ENCODE measurements around the gene ARL4A. TPM values are rescaled to one million over a fixed set of nuclear protein-coding genes. Genes with fewer than 3 reads are reported as not detected.

ARL4A gene
- total and polyA plus RNA-seq, 2 of the 13 experiments (the other 11 are each of a cell fraction or from before 2014, with no cell fraction given) = 10.8 to 25.6 TPM

DNA sequence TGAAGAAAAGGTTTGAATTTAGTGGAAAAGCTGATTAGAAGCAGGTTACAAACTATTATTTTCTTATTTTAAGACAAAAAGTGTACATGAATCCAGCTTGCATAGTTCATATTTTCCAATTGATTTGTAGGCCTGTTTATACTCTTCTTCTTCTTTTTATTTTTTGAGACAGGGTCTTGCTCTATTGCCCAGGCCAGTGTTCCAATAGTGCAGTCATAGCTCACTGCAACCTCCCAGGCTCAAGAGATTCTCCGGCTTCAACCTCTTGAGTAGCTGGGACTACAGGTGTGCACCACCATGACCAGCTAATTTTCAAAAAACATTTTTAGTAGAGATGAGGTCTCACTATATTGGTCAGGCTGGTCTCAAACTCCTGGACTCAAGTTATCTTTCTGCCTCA, 45.0 kb downstream of the ARL4A start:
- in situ Hi-C loops (cut with HindIII; ENCODE audit: extremely low pct_ligation_motif_present, low pct_unique_long_range_greater_than_20kb) = no loop called here
- POLR2A ChIA-PET = no interaction called here
- intact Hi-C loops (cut with micrococcal nuclease; ENCODE audit: unreplicated experiment) = no loop called here

DNA sequence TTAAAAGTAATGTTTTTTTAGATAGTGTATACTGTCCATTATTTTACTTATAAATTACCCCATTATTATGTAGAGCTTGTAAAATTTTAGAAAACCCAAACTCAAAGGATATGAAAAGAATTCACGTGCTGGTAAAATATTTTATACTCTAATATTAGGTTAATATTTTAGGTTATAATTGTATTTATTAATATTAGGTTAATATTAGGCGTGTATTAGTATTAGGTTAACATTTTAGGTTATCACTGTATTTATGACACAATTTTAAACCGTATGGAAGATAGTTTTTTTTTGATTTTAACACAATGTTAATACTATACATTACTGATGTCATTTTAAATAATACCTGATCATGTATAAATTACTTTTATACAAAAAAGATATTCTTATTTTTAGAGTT, 48.5 kb downstream of the ARL4A start:
- Histone ChIP-seq H3K27me3 (ENCODE audit: control insufficient read depth in 1 of 2, insufficient read depth in 2 of 2, low read length in 2 of 2) (no peaks in the 10 kb centered on the region), H3K4me3 (replicated peaks in 1 of 3; ENCODE audit: insufficient read depth in 1 of 3, low read depth in 2 of 3, low read length in 3 of 3) (no peak overlapping the region), H3K79me2 (ENCODE audit: insufficient read depth, low read length) (no peaks in the 10 kb centered on the region), H3K4me1 (ENCODE audit: insufficient read depth, low read length) (0 out of 2 replicates have a peak, but pooled peaks cover 5% of the 10 kb centered on the region), H3K4me2 (ENCODE audit: low read depth, low read length) (no peak overlapping the region), H3K36me3 (replicated peaks in 1 of 2; ENCODE audit: control insufficient read depth in 1 of 2, insufficient read depth in 2 of 2, low read length in 2 of 2) (no peaks in the 10 kb centered on the region), H2AFZ (ENCODE audit: low read length) (no peak overlapping the region), H3K9me3 (ENCODE audit: low read length) (no peaks in the 10 kb centered on the region), H3K27ac (ENCODE audit: extremely low read length, insufficient read depth, low read length) (no peak overlapping the region), H4K20me1 (ENCODE audit: insufficient read depth, low read length) (no peaks in the 10 kb centered on the region), H3K9ac (ENCODE audit: insufficient read depth, low read depth, low read length) (no peak overlapping the region)
- ChIA-PET CTCF (ENCODE audit: low intra/inter-chr PET ratio, low total read pairs) (no interaction called here), POLR2A (no interaction called here)
- BruUV-seq (replicated peaks) = no TSS peak
- DNase-seq (ENCODE audit: low spot score) (no peak), FAIRE-seq (no peak), ATAC-seq (no peak)
- 11% methylated on average over 3 of the region's 3 CpGs for WGBS (ENCODE audit: low lambda C conversion rate)
- intact Hi-C loops (cut with micrococcal nuclease; ENCODE audit: unreplicated experiment) (no loop called here), in situ Hi-C loops (cut with HindIII; ENCODE audit: extremely low pct_ligation_motif_present, low pct_unique_long_range_greater_than_20kb) (no loop called here)
- TF ChIP-seq, protein P1, sequence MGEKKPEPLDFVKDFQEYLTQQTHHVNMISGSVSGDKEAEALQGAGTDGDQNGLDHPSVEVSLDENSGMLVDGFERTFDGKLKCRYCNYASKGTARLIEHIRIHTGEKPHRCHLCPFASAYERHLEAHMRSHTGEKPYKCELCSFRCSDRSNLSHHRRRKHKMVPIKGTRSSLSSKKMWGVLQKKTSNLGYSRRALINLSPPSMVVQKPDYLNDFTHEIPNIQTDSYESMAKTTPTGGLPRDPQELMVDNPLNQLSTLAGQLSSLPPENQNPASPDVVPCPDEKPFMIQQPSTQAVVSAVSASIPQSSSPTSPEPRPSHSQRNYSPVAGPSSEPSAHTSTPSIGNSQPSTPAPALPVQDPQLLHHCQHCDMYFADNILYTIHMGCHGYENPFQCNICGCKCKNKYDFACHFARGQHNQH (CRISPR knock-in tag; IDR thresholded peaks at IDR 0.05) = no peak
- TF ChIP-seq U2AF2 (IDR thresholded peaks at IDR 0.05; ENCODE audit: low read depth, low read length) = no peak
- TF ChIP-seq ZSCAN20 (CRISPR knock-in tag; IDR thresholded peaks at IDR 0.05; ENCODE audit: borderline replicate concordance) = no peak
- no peak for TF ChIP-seq FOXJ3 (CRISPR knock-in tag; IDR thresholded peaks at IDR 0.05; ENCODE audit: borderline replicate concordance)
- no peak for TF ChIP-seq JUN (CRISPR knock-in tag; IDR thresholded peaks at IDR 0.05)

More for the DNA sequence above, 45.0 kb downstream of the ARL4A start:
- Histone ChIP-seq H3K4me3 (replicated peaks in 1 of 3; ENCODE audit: insufficient read depth in 1 of 3, low read depth in 2 of 3, low read length in 3 of 3) (no peak overlapping the region), H3K4me2 (ENCODE audit: low read depth, low read length) (no peak overlapping the region), H3K27me3 (ENCODE audit: control insufficient read depth in 1 of 2, insufficient read depth in 2 of 2, low read length in 2 of 2) (no peaks in the 10 kb centered on the region), H3K36me3 (replicated peaks in 1 of 2; ENCODE audit: control insufficient read depth in 1 of 2, insufficient read depth in 2 of 2, low read length in 2 of 2) (no peaks in the 10 kb centered on the region), H3K79me2 (ENCODE audit: insufficient read depth, low read length) (no peaks in the 10 kb centered on the region), H3K27ac (ENCODE audit: extremely low read length, insufficient read depth, low read length) (no peak overlapping the region), H3K4me1 (ENCODE audit: insufficient read depth, low read length) (0 out of 2 replicates have a peak, but pooled peaks cover 5% of the 10 kb centered on the region), H4K20me1 (ENCODE audit: insufficient read depth, low read length) (no peaks in the 10 kb centered on the region), H2AFZ (ENCODE audit: low read length) (no peak overlapping the region), H3K9ac (ENCODE audit: insufficient read depth, low read depth, low read length) (no peak overlapping the region), H3K9me3 (ENCODE audit: low read length) (no peaks in the 10 kb centered on the region)
- BruUV-seq (replicated peaks) = no TSS peak
- no peak for DNase-seq (ENCODE audit: low spot score)
- no peak for TF ChIP-seq ZNF792 (CRISPR knock-in tag; IDR thresholded peaks at IDR 0.05)
- TF ChIP-seq, protein P2, sequence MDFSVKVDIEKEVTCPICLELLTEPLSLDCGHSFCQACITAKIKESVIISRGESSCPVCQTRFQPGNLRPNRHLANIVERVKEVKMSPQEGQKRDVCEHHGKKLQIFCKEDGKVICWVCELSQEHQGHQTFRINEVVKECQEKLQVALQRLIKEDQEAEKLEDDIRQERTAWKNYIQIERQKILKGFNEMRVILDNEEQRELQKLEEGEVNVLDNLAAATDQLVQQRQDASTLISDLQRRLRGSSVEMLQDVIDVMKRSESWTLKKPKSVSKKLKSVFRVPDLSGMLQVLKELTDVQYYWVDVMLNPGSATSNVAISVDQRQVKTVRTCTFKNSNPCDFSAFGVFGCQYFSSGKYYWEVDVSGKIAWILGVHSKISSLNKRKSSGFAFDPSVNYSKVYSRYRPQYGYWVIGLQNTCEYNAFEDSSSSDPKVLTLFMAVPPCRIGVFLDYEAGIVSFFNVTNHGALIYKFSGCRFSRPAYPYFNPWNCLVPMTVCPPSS (IDR thresholded peaks at IDR 0.05) = no peak
- 88% methylated on average over 1 of the region's 1 CpG for WGBS (ENCODE audit: low lambda C conversion rate)
- FAIRE-seq = no peak
- CTCF ChIA-PET (ENCODE audit: low intra/inter-chr PET ratio, low total read pairs) = no interaction called here
- ATAC-seq = no peak

All from HepG2 (cell line).